ENCODE results near the gene KCNB1. TPM values are rescaled to one million over a fixed set of nuclear protein-coding genes. Genes with fewer than 3 reads are reported as not detected.

KCNB1 gene
- total RNA-seq, 1 experiment from 2014 or later, result 0.68 TPM

DNA sequence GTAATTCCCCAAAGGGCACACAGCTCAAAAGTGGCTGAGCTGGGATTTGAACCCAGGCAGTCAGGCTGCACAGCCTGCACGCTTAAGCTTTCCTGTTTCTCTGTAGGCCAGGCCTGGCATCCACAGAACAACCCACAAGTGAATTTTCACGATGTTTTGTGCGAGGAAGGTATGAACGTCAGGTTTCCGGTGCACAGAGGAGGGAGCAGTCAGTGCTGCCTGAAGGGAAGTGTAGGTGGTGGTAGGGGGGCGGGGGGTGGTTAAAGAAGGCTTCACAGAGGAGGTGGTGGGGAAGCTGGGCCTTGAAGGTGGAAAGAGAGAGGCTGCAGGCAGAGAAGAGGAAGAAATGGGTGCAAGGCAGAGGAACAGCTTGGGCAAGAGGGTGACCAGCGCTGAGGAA lies 14.1 kb downstream of the KCNB1 start:
- no peak overlapping the region for H2BK5ac ChIP-seq (ENCODE audit: insufficient read length, low read length)
- H3K4me2 ChIP-seq (ENCODE audit: insufficient read depth, insufficient read length, low read length), result no peak overlapping the region
- H3K9ac ChIP-seq (ENCODE audit: extremely low read depth, insufficient read length, low read length), result no peak overlapping the region
- H3K79me2 ChIP-seq (ENCODE audit: insufficient read depth, low read length), result no peaks in the 10 kb centered on the region
- H3K27ac ChIP-seq (ENCODE audit: insufficient read length, low read depth, low read length), result no peak overlapping the region
- no peak for DNase-seq
- Mint-ChIP-seq H3K4me1 (peaks cover 0 to 16% of the 10 kb centered on the region in 2 experiments; a peak in 3 of 4 replicates), H3K4me3 (no peak overlapping the region), H3K27me3 (ENCODE audit: low read depth) (peaks cover 21% of the 10 kb centered on the region), H3K27ac (no peak overlapping the region), H3K9me3 (no peaks in the 10 kb centered on the region), H3K36me3 (ENCODE audit: insufficient read depth in 1 of 3, low read depth in 3 of 3) (no peaks in the 10 kb centered on the region)
- H3K27me3 ChIP-seq (ENCODE audit: insufficient read depth, low read length), result no peaks in the 10 kb centered on the region
- TF ChIP-seq, protein P1, sequence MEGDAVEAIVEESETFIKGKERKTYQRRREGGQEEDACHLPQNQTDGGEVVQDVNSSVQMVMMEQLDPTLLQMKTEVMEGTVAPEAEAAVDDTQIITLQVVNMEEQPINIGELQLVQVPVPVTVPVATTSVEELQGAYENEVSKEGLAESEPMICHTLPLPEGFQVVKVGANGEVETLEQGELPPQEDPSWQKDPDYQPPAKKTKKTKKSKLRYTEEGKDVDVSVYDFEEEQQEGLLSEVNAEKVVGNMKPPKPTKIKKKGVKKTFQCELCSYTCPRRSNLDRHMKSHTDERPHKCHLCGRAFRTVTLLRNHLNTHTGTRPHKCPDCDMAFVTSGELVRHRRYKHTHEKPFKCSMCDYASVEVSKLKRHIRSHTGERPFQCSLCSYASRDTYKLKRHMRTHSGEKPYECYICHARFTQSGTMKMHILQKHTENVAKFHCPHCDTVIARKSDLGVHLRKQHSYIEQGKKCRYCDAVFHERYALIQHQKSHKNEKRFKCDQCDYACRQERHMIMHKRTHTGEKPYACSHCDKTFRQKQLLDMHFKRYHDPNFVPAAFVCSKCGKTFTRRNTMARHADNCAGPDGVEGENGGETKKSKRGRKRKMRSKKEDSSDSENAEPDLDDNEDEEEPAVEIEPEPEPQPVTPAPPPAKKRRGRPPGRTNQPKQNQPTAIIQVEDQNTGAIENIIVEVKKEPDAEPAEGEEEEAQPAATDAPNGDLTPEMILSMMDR (conservative IDR thresholded peaks at IDR 0.05), result no peak
- no peaks in the 10 kb centered on the region for H4K20me1 ChIP-seq (ENCODE audit: control insufficient read depth, insufficient read depth, insufficient read length)
- no peak overlapping the region for H4K5ac ChIP-seq (ENCODE audit: insufficient read length, low read depth, low read length)
- no peak overlapping the region for H4K91ac ChIP-seq (ENCODE audit: insufficient read length, low read depth, low read length)
- H3K23me2 ChIP-seq (ENCODE audit: insufficient read length, low read depth, low read length, poor library complexity, severe bottlenecking), result no peaks in the 10 kb centered on the region
- H2AFZ ChIP-seq (ENCODE audit: low read length), result no peak overlapping the region
- H3K4ac ChIP-seq (ENCODE audit: low read depth, low read length), result no peak overlapping the region
- WGBS (ENCODE audit: extremely low coverage, insufficient read length, low lambda C conversion rate), result no CpG with 5 or more reads among the region's 7 CpGs
- no peak overlapping the region for H2BK12ac ChIP-seq (ENCODE audit: insufficient read length, low read depth, low read length)
- no peak overlapping the region for H3K14ac ChIP-seq (ENCODE audit: insufficient read depth, low read length)
- no peak overlapping the region for H2AK5ac ChIP-seq (ENCODE audit: insufficient read length, low read length)
- H2BK120ac ChIP-seq (ENCODE audit: low read depth, low read length, poor library complexity, severe bottlenecking), result no peak overlapping the region
- no peaks in the 10 kb centered on the region for H3K9me3 ChIP-seq (ENCODE audit: control insufficient read depth, low read depth, low read length)
- no peak overlapping the region for H3K18ac ChIP-seq (ENCODE audit: insufficient read length, low read depth, low read length)
- H2BK15ac ChIP-seq (ENCODE audit: low read depth, low read length), result no peak overlapping the region
- H4K8ac ChIP-seq (replicated peaks; ENCODE audit: insufficient read length, low read depth, low read length), result no peak overlapping the region
- H2BK20ac ChIP-seq (ENCODE audit: low read depth, low read length, poor library complexity, severe bottlenecking), result no peak overlapping the region
- H3K23ac ChIP-seq (ENCODE audit: insufficient read length, low read depth, low read length), result no peak overlapping the region
- H3K4me1 ChIP-seq (ENCODE audit: insufficient read depth, low read length), result no peaks in the 10 kb centered on the region
- no peak overlapping the region for H3K56ac ChIP-seq (ENCODE audit: insufficient read length, low read depth, low read length)
- no peaks in the 10 kb centered on the region for H3K79me1 ChIP-seq (ENCODE audit: insufficient read depth, low read depth, low read length, poor library complexity, severe bottlenecking)
- no peak overlapping the region for H3T11ph ChIP-seq (ENCODE audit: low read length)

Data from H9 (cell line).